ENCODE data around the gene HEXIM2. TPM values are rescaled to one million over a fixed set of nuclear protein-coding genes. Genes with fewer than 3 reads are reported as not detected.

Gene HEXIM2
- total RNA-seq, 1 experiment from 2014 or later: 11.9 TPM

GRCh38 chr17:45132320-45132571 lies 29.4 kb upstream of the HEXIM2 start, which contains the start of gene PLCD3:
PLCD3 (minus strand) TSS chr17:45132515; CDS start chr17:45132410, 105 bp downstream.
- Mint-ChIP-seq H3K27me3 (ENCODE audit: low read depth) (no peaks in the 10 kb centered on the region; the same call in 1 of the 2 replicates), H3K9me3 (no peaks in the 10 kb centered on the region), H3K4me3 (peak within 1 kb of the TSS; percentile 81), H3K27ac (0 out of 2 replicates have a peak within 1 kb of the TSS, but pooled peaks have one; percentile 57), H3K4me1 (peaks cover 23% of the 10 kb centered on the region), H3K36me3 (no peaks in the 10 kb centered on the region)
- ATAC-seq (no peak), DNase-seq (ENCODE audit: low spot score) (peak; percentile 68)
- ChIA-PET CTCF (interaction anchor here (0.7 to 7.6 kb wide), 9 partner anchors 12 to 211 kb away, joined by 3 to 531 read pairs (median 7); partner anchors contain the start of genes C1QL1 and HEXIM1), POLR2A (interaction anchor here (1.0 kb wide), 1 partner anchor 16 kb away, joined by 3 read pairs; the partner anchor contains the start of gene HEXIM1)
- TF ChIP-seq NR3C1 (CRISPR knock-in tag; conservative IDR thresholded peaks at IDR 0.05; ENCODE audit: low read depth): no peak
- TF ChIP-seq ZSCAN18 (CRISPR knock-in tag; IDR thresholded peaks at IDR 0.05): no peak
- TF ChIP-seq JUN (CRISPR knock-in tag; IDR thresholded peaks at IDR 0.05): no peak
- 0 out of 2 replicates have a peak, but pooled peaks have one; percentile 1 for TF ChIP-seq ZNF423 (CRISPR knock-in tag; IDR thresholded peaks at IDR 0.05)
- TF ChIP-seq ZNF232 (CRISPR knock-in tag; IDR thresholded peaks at IDR 0.05): no peak
- TF ChIP-seq CBFB (CRISPR knock-in tag; IDR thresholded peaks at IDR 0.05; ENCODE audit: low read depth): no peak

DNA sequence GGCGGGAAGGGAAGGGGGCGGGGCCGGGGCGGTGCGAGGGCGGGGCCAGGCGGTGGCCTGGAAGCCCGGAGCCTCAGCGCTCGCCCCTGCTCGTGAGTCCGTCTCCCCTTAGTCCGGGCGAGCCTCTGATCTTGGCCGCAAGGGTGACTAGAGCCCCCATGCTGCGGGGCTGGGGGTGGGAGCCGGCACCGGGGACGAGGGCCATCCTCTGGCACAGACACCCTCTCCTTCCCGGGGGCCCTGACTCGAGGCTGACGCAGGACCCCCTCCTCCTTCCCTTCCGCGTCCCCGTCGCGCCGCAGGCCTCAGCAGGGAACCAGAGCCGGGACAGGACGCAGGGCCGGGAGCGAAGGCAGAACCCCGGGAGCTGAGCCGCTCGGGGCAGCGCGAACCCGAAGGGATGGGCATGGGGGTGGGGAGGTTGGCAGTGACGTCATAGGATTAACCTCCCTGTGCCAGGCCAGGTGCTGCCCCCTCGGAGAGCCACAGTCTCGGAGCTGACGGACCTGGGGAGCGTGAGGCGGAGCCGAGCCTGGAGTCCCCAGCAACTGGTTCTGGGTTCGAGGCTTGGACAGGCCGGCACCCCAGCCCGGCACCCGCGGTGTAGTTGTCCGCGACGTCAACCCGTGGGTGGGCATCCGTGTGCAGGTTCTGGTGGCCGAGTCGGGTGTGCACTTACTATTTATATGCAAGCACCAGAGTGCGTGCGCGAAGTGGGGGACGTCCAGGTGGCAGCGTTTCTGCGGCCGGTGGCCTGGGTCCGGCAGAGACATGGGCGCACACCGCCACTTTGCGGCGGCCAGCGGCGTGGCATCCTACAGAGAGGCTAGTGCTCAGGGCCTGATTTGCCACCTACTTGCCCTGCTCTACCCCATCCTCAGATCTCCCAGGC lies 28.9 kb upstream of the HEXIM2 start:
- Mint-ChIP-seq H3K27me3 (ENCODE audit: low read depth) (no peaks in the 10 kb centered on the region; the same call in 1 of the 2 replicates), H3K4me1 (peaks cover 18% of the 10 kb centered on the region), H3K9me3 (no peaks in the 10 kb centered on the region), H3K27ac (0 out of 2 replicates have a peak overlapping the region, but pooled peaks have one; percentile 57), H3K36me3 (no peaks in the 10 kb centered on the region), H3K4me3 (peak overlapping the region; percentile 81)
- DNase-seq (ENCODE audit: low spot score) (peak; percentile 81), ATAC-seq (peak; percentile 43)
- ChIA-PET POLR2A (interaction anchor here (1.0 kb wide), 1 partner anchor 16 kb away, joined by 3 read pairs; the partner anchor contains the start of gene HEXIM1), CTCF (interaction anchor here (0.6 to 7.6 kb wide), 19 partner anchors 9 to 240 kb away, joined by 3 to 531 read pairs (median 5); partner anchors contain the start of genes C1QL1, HEXIM1, HEXIM2 and NMT1)
- TF ChIP-seq, protein P1, sequence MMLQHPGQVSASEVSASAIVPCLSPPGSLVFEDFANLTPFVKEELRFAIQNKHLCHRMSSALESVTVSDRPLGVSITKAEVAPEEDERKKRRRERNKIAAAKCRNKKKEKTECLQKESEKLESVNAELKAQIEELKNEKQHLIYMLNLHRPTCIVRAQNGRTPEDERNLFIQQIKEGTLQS (CRISPR knock-in tag; conservative IDR thresholded peaks at IDR 0.05): no peak
- peak; percentile 99 for TF ChIP-seq ZNF121 (CRISPR knock-in tag; IDR thresholded peaks at IDR 0.05)
- TF ChIP-seq NFE2L1 (CRISPR knock-in tag; IDR thresholded peaks at IDR 0.05): no peak
- TF ChIP-seq, protein P2, sequence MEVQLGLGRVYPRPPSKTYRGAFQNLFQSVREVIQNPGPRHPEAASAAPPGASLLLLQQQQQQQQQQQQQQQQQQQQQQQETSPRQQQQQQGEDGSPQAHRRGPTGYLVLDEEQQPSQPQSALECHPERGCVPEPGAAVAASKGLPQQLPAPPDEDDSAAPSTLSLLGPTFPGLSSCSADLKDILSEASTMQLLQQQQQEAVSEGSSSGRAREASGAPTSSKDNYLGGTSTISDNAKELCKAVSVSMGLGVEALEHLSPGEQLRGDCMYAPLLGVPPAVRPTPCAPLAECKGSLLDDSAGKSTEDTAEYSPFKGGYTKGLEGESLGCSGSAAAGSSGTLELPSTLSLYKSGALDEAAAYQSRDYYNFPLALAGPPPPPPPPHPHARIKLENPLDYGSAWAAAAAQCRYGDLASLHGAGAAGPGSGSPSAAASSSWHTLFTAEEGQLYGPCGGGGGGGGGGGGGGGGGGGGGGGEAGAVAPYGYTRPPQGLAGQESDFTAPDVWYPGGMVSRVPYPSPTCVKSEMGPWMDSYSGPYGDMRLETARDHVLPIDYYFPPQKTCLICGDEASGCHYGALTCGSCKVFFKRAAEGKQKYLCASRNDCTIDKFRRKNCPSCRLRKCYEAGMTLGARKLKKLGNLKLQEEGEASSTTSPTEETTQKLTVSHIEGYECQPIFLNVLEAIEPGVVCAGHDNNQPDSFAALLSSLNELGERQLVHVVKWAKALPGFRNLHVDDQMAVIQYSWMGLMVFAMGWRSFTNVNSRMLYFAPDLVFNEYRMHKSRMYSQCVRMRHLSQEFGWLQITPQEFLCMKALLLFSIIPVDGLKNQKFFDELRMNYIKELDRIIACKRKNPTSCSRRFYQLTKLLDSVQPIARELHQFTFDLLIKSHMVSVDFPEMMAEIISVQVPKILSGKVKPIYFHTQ (CRISPR knock-in tag; IDR thresholded peaks at IDR 0.05): no peak
- TF ChIP-seq, protein P3, sequence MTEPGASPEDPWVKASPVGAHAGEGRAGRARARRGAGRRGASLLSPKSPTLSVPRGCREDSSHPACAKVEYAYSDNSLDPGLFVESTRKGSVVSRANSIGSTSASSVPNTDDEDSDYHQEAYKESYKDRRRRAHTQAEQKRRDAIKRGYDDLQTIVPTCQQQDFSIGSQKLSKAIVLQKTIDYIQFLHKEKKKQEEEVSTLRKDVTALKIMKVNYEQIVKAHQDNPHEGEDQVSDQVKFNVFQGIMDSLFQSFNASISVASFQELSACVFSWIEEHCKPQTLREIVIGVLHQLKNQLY (CRISPR knock-in tag; IDR thresholded peaks at IDR 0.05): no peak
- TF ChIP-seq, protein P4, sequence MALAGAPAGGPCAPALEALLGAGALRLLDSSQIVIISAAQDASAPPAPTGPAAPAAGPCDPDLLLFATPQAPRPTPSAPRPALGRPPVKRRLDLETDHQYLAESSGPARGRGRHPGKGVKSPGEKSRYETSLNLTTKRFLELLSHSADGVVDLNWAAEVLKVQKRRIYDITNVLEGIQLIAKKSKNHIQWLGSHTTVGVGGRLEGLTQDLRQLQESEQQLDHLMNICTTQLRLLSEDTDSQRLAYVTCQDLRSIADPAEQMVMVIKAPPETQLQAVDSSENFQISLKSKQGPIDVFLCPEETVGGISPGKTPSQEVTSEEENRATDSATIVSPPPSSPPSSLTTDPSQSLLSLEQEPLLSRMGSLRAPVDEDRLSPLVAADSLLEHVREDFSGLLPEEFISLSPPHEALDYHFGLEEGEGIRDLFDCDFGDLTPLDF (CRISPR knock-in tag; IDR thresholded peaks at IDR 0.05): no peak
- no peak for TF ChIP-seq ZSCAN18 (CRISPR knock-in tag; IDR thresholded peaks at IDR 0.05)
- TF ChIP-seq PRRX2 (CRISPR knock-in tag; IDR thresholded peaks at IDR 0.05): no peak
- TF ChIP-seq GTF2I (CRISPR knock-in tag; conservative IDR thresholded peaks at IDR 0.05): no peak
- TF ChIP-seq RELA (CRISPR knock-in tag; IDR thresholded peaks at IDR 0.05; ENCODE audit: borderline replicate concordance): no peak
- TF ChIP-seq JUN (CRISPR knock-in tag; IDR thresholded peaks at IDR 0.05): no peak
- no peak for TF ChIP-seq NR2C2 (CRISPR knock-in tag; IDR thresholded peaks at IDR 0.05)
- TF ChIP-seq STAT6 (CRISPR knock-in tag; conservative IDR thresholded peaks at IDR 0.05; ENCODE audit: low read depth): no peak
- no peak for TF ChIP-seq CDX4 (CRISPR knock-in tag; IDR thresholded peaks at IDR 0.05; ENCODE audit: borderline replicate concordance)
- no peak for TF ChIP-seq IRF1 (CRISPR knock-in tag; IDR thresholded peaks at IDR 0.05)

Measured in WTC11 (cell line).